Caco-2 (cell line): Measurements from ENCODE around the gene DIAPH2. TPM values are rescaled to one million over a fixed set of nuclear protein-coding genes. Genes with fewer than 3 reads are reported as not detected.

Experiments
- BruUV-seq: library from RNA; stranded (reverse); fragments of 400-500 nt; replicated peaks from 2 replicates; lab custom pipeline; 2021; lab: Mats Ljungman, UMichigan
- CTCF ChIA-PET: fragments of 300-600 bp; sonication (Branson Sonifier 250); formaldehyde crosslinking; loops from one replicate; lab custom pipeline; 2022; ENCODE audit warnings: antibody characterized with exemption; lab: Charles Lee
- POLR2A ChIA-PET: fragments of 300-600 bp; sonication (Branson Sonifier 250); formaldehyde crosslinking; loops from one replicate; lab custom pipeline; 2022; ENCODE audit warnings: antibody characterized with exemption; lab: Charles Lee
- DNase-seq, 2 experiments: peaks; one replicate each; pipeline versions ENCODE4 v3.0.0 to v3.0.0-alpha.2; 2020 to 2022
- H3K27me3 ChIP-seq: replicated peaks from 2 replicates; pipeline ENCODE4 v1.6.0; 2011; ENCODE audit warnings: low read length; ENCODE audit not compliant: control insufficient read depth, insufficient read depth
- H3K36me3 ChIP-seq: 2 replicates; pipeline ENCODE4 v1.5.1; 2011; ENCODE audit warnings: low read length; ENCODE audit not compliant: control insufficient read depth, insufficient read depth
- H3K4me1 ChIP-seq: fragments of 250-450 bp; sonication (Bioruptor Pico); 2 replicates; pipeline ENCODE4 v1.5.1; 2020; ENCODE audit warnings: mild to moderate bottlenecking
- H3K4me3 ChIP-seq: 2 replicates; pipeline ENCODE4 v1.5.1; 2011; ENCODE audit warnings: low read depth, mild to moderate bottlenecking, control low read depth, low read length
- H3K9me3 ChIP-seq: fragments of 250-450 bp; sonication (Bioruptor Pico); 2 replicates; pipeline ENCODE4 v1.5.1; 2020; ENCODE audit warnings: mild to moderate bottlenecking, moderate library complexity
- H3K27ac Mint-ChIP-seq: one replicate; pipeline ENCODE4 v1.8.0; 2022; ENCODE audit warnings: mixed read lengths; ENCODE audit not compliant: unreplicated experiment
- H3K27me3 Mint-ChIP-seq: one replicate; pipeline ENCODE4 v1.8.0; 2022; ENCODE audit warnings: mixed read lengths; ENCODE audit not compliant: insufficient read depth, unreplicated experiment
- H3K36me3 Mint-ChIP-seq: one replicate; pipeline ENCODE4 v1.8.0; 2022; ENCODE audit warnings: mild to moderate bottlenecking, mixed read lengths; ENCODE audit not compliant: insufficient read depth, unreplicated experiment
- H3K4me1 Mint-ChIP-seq: one replicate; pipeline ENCODE4 v1.8.0; 2022; ENCODE audit warnings: low read depth, mixed read lengths; ENCODE audit not compliant: unreplicated experiment
- H3K4me3 Mint-ChIP-seq: one replicate; pipeline ENCODE4 v1.8.0; 2022; ENCODE audit warnings: mild to moderate bottlenecking, moderate library complexity, mixed read lengths; ENCODE audit not compliant: unreplicated experiment
- H3K9me3 Mint-ChIP-seq: one replicate; pipeline ENCODE4 v1.8.0; 2022; ENCODE audit warnings: mixed read lengths; ENCODE audit not compliant: unreplicated experiment
- CTCF ChIP-seq, 2 experiments: fragments of 200-600 bp in 1 of 2; IDR thresholded peaks; 1 replicate in 1 of 2; 2 replicates in 1 of 2; pipeline versions ENCODE4 v1.5.1 to v1.8.0; 2011 to 2022; ENCODE audit warnings: antibody characterized with exemption in 1 of 2, control low read depth in 1 of 2, inconsistent platforms in 1 of 2, low read depth in 1 of 2, low read length in 1 of 2, mild to moderate bottlenecking in 1 of 2, moderate library complexity in 1 of 2; ENCODE audit not compliant: insufficient read depth in 1 of 2, severe bottlenecking in 1 of 2, unreplicated experiment in 1 of 2
- intact Hi-C: fragments of 100-400 bp; cut with micrococcal nuclease; formaldehyde crosslinking; loops from one replicate; pipeline ENCODE4 v1.10.0; 2022; ENCODE audit not compliant: unreplicated experiment
- total RNA-seq: library from RNA; stranded (reverse); gene quantifications from 2 replicates; pipeline ENCODE4 v1.2.3, GENCODE V29; 2022

Gene DIAPH2
- total RNA-seq, 1 experiment from 2014 or later = 16.1 TPM

DNA sequence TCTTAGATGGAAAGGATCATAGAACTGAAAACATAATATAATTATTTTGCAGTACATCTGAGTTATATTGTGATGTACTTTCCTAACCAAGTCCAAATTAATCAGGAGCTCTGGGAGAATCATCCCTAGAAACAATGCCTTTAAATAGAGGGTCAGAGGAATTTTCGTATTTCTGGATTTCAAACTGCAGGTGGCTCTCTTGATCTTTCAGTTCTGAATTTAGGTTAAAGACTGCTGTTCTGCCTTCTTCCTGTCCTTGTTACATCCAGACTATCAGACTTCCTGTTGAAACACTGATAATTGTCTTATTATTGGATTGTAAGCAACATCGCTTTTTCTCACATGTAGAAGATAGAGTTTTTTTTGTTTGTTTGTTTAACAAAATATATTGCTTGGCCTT is 341.8 kb downstream of the DIAPH2 start:
- Mint-ChIP-seq H3K27ac (no peak overlapping the region), H3K36me3 (no peaks in the 10 kb centered on the region)
- intact Hi-C loops = loop anchor here (2.0 kb wide), 1 partner anchor 660 kb away; no protein-coding TSS in a partner anchor

GRCh38 chrX:97027384-97027922 is 342.8 kb downstream of the DIAPH2 start:
- Histone ChIP-seq H3K4me1 (no peaks in the 10 kb centered on the region), H3K36me3 (no peaks in the 10 kb centered on the region), H3K27me3 (no peaks in the 10 kb centered on the region), H3K9me3 (no peaks in the 10 kb centered on the region), H3K4me3 (no peak overlapping the region)
- Mint-ChIP-seq H3K4me1 (no peaks in the 10 kb centered on the region), H3K36me3 (no peaks in the 10 kb centered on the region), H3K9me3 (no peaks in the 10 kb centered on the region), H3K4me3 (no peak overlapping the region), H3K27ac (no peak overlapping the region), H3K27me3 (no peaks in the 10 kb centered on the region)
- DNase-seq = peak in 1 of 2 experiments; percentile 4
- intact Hi-C loops = loop anchor here (2.0 kb wide), 1 partner anchor 659 kb away; no protein-coding TSS in a partner anchor
- BruUV-seq = no TSS peak
- CTCF ChIA-PET = no interaction called here
- no peak for TF ChIP-seq CTCF (IDR thresholded peaks at IDR 0.05; ENCODE audit: insufficient read depth in 1 of 2, low read depth in 1 of 2, low read length in 1 of 2, severe bottlenecking in 1 of 2, unreplicated experiment in 1 of 2)
- POLR2A ChIA-PET = no interaction called here

More for the DNA sequence above, 341.8 kb downstream of the DIAPH2 start:
- Histone ChIP-seq H3K4me3 (no peak overlapping the region), H3K36me3 (no peaks in the 10 kb centered on the region), H3K9me3 (no peaks in the 10 kb centered on the region), H3K4me1 (no peaks in the 10 kb centered on the region), H3K27me3 (no peaks in the 10 kb centered on the region)
- TF ChIP-seq CTCF (IDR thresholded peaks at IDR 0.05; ENCODE audit: insufficient read depth in 1 of 2, low read depth in 1 of 2, low read length in 1 of 2, severe bottlenecking in 1 of 2, unreplicated experiment in 1 of 2) = peak in 1 of 2 experiments; percentile 6
- Mint-ChIP-seq H3K4me3 (no peak overlapping the region), H3K27me3 (no peaks in the 10 kb centered on the region), H3K9me3 (no peaks in the 10 kb centered on the region), H3K4me1 (no peaks in the 10 kb centered on the region)
- POLR2A ChIA-PET = no interaction called here
- no TSS peak for BruUV-seq
- no peak for DNase-seq
- CTCF ChIA-PET = no interaction called here

GRCh38 chrX:97030463-97030862 is 345.8 kb downstream of the DIAPH2 start:
- ChIA-PET POLR2A (no interaction called here), CTCF (no interaction called here)
- H3K27me3 Mint-ChIP-seq = no peaks in the 10 kb centered on the region
- H3K27ac Mint-ChIP-seq = no peak overlapping the region
- H3K4me1 Mint-ChIP-seq = no peaks in the 10 kb centered on the region
- no peaks in the 10 kb centered on the region for H3K4me1 ChIP-seq
- H3K4me3 ChIP-seq = no peak overlapping the region
- no peaks in the 10 kb centered on the region for H3K36me3 ChIP-seq
- intact Hi-C loops = no loop called here
- H3K36me3 Mint-ChIP-seq = no peaks in the 10 kb centered on the region
- no peaks in the 10 kb centered on the region for H3K9me3 ChIP-seq
- no TSS peak for BruUV-seq
- H3K27me3 ChIP-seq = no peaks in the 10 kb centered on the region
- H3K4me3 Mint-ChIP-seq = no peak overlapping the region
- H3K9me3 Mint-ChIP-seq = no peaks in the 10 kb centered on the region
- no peak for DNase-seq
- TF ChIP-seq CTCF (IDR thresholded peaks at IDR 0.05; ENCODE audit: insufficient read depth in 1 of 2, low read depth in 1 of 2, low read length in 1 of 2, severe bottlenecking in 1 of 2, unreplicated experiment in 1 of 2) = no peak
